PC-9 (cell line): Measurements from ENCODE around the gene CCDC102B.

ENCODE experiments used
- EZH2 ChIP-seq: fragments of 200-600 bp; sonication (generic); IDR thresholded peaks from 2 replicates; pipeline ENCODE4 v1.8.0; 2017; ENCODE audit warnings: antibody characterized with exemption, low read depth
- TF ChIP-seq, protein P1 (sequence below): fragments of 200-600 bp; sonication (generic); conservative IDR thresholded peaks from 2 replicates; pipeline ENCODE4 v1.6.1; 2017; ENCODE audit warnings: mixed run types, antibody characterized with exemption, mild to moderate bottlenecking, moderate library complexity

DNA sequence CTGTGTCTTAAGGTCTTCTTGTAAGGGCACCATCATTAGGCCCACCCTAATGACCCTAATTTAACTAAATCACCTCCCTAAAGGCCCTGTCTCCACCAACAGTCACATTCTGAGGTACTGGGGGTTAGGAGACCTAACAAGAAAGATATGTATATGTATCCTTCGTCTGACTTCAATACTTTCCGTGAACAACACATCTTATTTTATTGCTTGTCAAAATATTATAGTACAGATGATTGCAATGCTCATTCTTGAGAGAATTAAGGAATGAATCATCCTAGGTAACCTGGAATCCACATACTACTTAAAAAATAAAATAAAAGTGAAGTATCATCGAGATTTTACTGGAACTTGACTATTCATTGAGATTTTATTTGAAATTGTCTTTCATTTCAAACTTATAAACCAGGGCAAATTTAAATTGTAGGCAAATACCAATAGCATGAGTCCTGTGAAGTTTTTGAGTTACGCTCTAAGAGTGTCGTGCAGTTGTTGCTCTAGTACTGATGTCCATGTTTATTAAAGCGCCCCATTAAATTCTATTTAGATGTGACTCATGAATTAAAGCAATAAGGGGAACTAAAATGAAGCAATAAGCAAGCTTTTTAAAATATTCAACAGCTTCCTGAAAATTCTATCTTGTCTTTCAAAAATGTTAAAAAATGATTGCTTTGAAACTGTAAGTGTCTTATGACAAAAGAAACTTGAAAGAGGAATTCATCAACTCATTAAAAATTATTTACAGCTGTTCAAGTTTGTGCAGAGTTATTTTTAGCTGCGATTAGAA lies 40.0 kb downstream of the CCDC102B start:
- TF ChIP-seq, protein P1, sequence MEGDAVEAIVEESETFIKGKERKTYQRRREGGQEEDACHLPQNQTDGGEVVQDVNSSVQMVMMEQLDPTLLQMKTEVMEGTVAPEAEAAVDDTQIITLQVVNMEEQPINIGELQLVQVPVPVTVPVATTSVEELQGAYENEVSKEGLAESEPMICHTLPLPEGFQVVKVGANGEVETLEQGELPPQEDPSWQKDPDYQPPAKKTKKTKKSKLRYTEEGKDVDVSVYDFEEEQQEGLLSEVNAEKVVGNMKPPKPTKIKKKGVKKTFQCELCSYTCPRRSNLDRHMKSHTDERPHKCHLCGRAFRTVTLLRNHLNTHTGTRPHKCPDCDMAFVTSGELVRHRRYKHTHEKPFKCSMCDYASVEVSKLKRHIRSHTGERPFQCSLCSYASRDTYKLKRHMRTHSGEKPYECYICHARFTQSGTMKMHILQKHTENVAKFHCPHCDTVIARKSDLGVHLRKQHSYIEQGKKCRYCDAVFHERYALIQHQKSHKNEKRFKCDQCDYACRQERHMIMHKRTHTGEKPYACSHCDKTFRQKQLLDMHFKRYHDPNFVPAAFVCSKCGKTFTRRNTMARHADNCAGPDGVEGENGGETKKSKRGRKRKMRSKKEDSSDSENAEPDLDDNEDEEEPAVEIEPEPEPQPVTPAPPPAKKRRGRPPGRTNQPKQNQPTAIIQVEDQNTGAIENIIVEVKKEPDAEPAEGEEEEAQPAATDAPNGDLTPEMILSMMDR, result no peak
- TF ChIP-seq EZH2, result no peak
